GM11168 (cell line): ENCODE data around the gene WDR55.
"Not testable (repeated sequence)": the region's sequence is repeated elsewhere in the genome, so short reads cannot be mapped to it uniquely, and the experiment has no call there.

Experiments used
- in situ Hi-C: fragments of 300-500 bp; cut with MboI; formaldehyde crosslinking; loops from one replicate; pipeline ENCODE4 v1.12.0; 2022; ENCODE audit warnings: low sequenced_read_pairs; ENCODE audit not compliant: unreplicated experiment

Gene WDR55

GRCh38 chr5:140664359-140665119, at the start of gene WDR55:
Gene WDR55, plus strand, starts transcription at chr5:140664904. Its CDS starts 9 bp downstream, at chr5:140664913.
- in situ Hi-C loops, result no loop called here

- in situ Hi-C loops, result no loop called here
Measured at GRCh38 chr5:140622301-140622700, 42.4 kb upstream of the WDR55 start.

GRCh38 chr5:140623061-140623460, 41.6 kb upstream of the WDR55 start:
- in situ Hi-C loops, result not testable (repeated sequence)

- in situ Hi-C loops, result not testable (repeated sequence)
Measured at GRCh38 chr5:140624886-140625285, 39.8 kb upstream of the WDR55 start.

GRCh38 chr5:140627972-140628371, 36.7 kb upstream of the WDR55 start:
- in situ Hi-C loops, result no loop called here

- in situ Hi-C loops, result no loop called here
Measured at GRCh38 chr5:140628711-140629110, 36.0 kb upstream of the WDR55 start.

- in situ Hi-C loops, result loop anchor here (5.0 kb wide), 1 partner anchor 63 kb away; no protein-coding TSS in a partner anchor
Measured at GRCh38 chr5:140630292-140631035, 34.2 kb upstream of the WDR55 start.

- in situ Hi-C loops, result loop anchor here (5.0 kb wide), 1 partner anchor 64 kb away; no protein-coding TSS in a partner anchor
Measured at GRCh38 chr5:140631036-140631417, 33.7 kb upstream of the WDR55 start.

- in situ Hi-C loops, result loop anchor here (5.0 kb wide), 1 partner anchor 65 kb away; no protein-coding TSS in a partner anchor
Measured at GRCh38 chr5:140631831-140632365, 32.8 kb upstream of the WDR55 start.

GRCh38 chr5:140632366-140633020, 32.2 kb upstream of the WDR55 start:
- in situ Hi-C loops, result loop anchor here (5.0 kb wide), 1 partner anchor 65 kb away; no protein-coding TSS in a partner anchor

GRCh38 chr5:140633021-140633471, 31.7 kb upstream of the WDR55 start, which contains the start of gene CD14:
Gene CD14, minus strand, starts transcription at chr5:140633175. Its CDS starts 104 bp downstream, at chr5:140633071.
- in situ Hi-C loops, result loop anchor here (5.0 kb wide), 1 partner anchor 66 kb away; no protein-coding TSS in a partner anchor

- in situ Hi-C loops, result loop anchor here (5.0 kb wide), 1 partner anchor 66 kb away; no protein-coding TSS in a partner anchor
Measured at GRCh38 chr5:140633501-140633900, 31.2 kb upstream of the WDR55 start.

- in situ Hi-C loops, result loop anchor here (5.0 kb wide), 1 partner anchor 67 kb away; no protein-coding TSS in a partner anchor
Measured at GRCh38 chr5:140634103-140634502, 30.6 kb upstream of the WDR55 start.

- in situ Hi-C loops, result no loop called here
Measured at GRCh38 chr5:140635291-140636257, 29.1 kb upstream of the WDR55 start.

- in situ Hi-C loops, result no loop called here
Measured at GRCh38 chr5:140637371-140638100, 27.2 kb upstream of the WDR55 start.

GRCh38 chr5:140638898-140639147, 25.9 kb upstream of the WDR55 start:
- in situ Hi-C loops, result not testable (repeated sequence)

GRCh38 chr5:140639148-140639981, 25.3 kb upstream of the WDR55 start, which contains the start of gene TMCO6:
Gene TMCO6, plus strand, starts transcription at chr5:140639451. Its CDS starts 77 bp downstream, at chr5:140639528.
- in situ Hi-C loops, result no loop called here

- in situ Hi-C loops, result no loop called here
Measured at GRCh38 chr5:140641716-140642115, 23.0 kb upstream of the WDR55 start.
